IMR-90 (cell line): ENCODE results near the gene NUP210. TPM values are rescaled to one million over a fixed set of nuclear protein-coding genes. Genes with fewer than 3 reads are reported as not detected.

Experiments
- ATAC-seq: fragments of 200-7000 bp; cut with Tn5 transposase; 2 replicates; pipeline ENCODE4 v1.9.1; 2020; ENCODE audit warnings: low read depth, mild to moderate bottlenecking, moderate library complexity
- BruUV-seq: library from RNA; stranded (reverse); fragments of 400-500 nt; replicated peaks from 2 replicates; lab custom pipeline; 2021; lab: Mats Ljungman, UMichigan
- CTCF ChIA-PET: fragments of 300-600 bp; formaldehyde crosslinking; extraction: SDS; loops from one replicate; lab custom pipeline; 2021; ENCODE audit warnings: antibody characterized with exemption; lab: Yijun Ruan, JAX
- POLR2A ChIA-PET: fragments of 300-600 bp; sonication (Branson Sonifier 250); formaldehyde crosslinking; loops from one replicate; lab custom pipeline; 2022; ENCODE audit warnings: antibody characterized with exemption; ENCODE audit not compliant: unreplicated experiment; lab: Charles Lee
- DNase-seq: peaks from one replicate; pipeline ENCODE4 v3.0.0; 2013
- H2AFZ ChIP-seq: replicated peaks from 2 replicates; pipeline ENCODE3; 2013; ENCODE audit warnings: low read length, mild to moderate bottlenecking; ENCODE audit not compliant: poor library complexity
- H2AK5ac ChIP-seq: 2 replicates; pipeline ENCODE4 v1.6.1; 2013; ENCODE audit warnings: low read depth, low read length, inconsistent platforms
- H2AK9ac ChIP-seq: replicated peaks from 2 replicates; pipeline ENCODE3; 2013; ENCODE audit warnings: mild to moderate bottlenecking, low read depth, low read length, moderate library complexity; ENCODE audit not compliant: poor library complexity
- H2BK120ac ChIP-seq: 2 replicates; pipeline ENCODE4 v1.6.1; 2013; ENCODE audit warnings: low read depth, low read length, inconsistent platforms
- H2BK15ac ChIP-seq: 3 replicates; pipeline ENCODE4 v1.6.1; 2013; ENCODE audit warnings: low read depth, low read length, inconsistent platforms
- H2BK20ac ChIP-seq: 2 replicates; pipeline ENCODE4 v1.6.1; 2013; ENCODE audit warnings: low read depth, mild to moderate bottlenecking, inconsistent platforms, low read length, moderate library complexity
- H2BK5ac ChIP-seq: 2 replicates; pipeline ENCODE4 v1.6.1; 2013; ENCODE audit warnings: mild to moderate bottlenecking, low read depth, low read length, inconsistent platforms; ENCODE audit not compliant: poor library complexity, severe bottlenecking
- H3K14ac ChIP-seq: replicated peaks from 2 replicates; pipeline ENCODE4 v1.6.1; 2013; ENCODE audit warnings: low read depth, low read length, inconsistent platforms
- H3K18ac ChIP-seq: 2 replicates; pipeline ENCODE4 v1.6.1; 2013; ENCODE audit warnings: low read depth, low read length, control low read depth
- H3K23ac ChIP-seq: 2 replicates; pipeline ENCODE4 v1.6.1; 2013; ENCODE audit warnings: low read depth, low read length, inconsistent platforms
- H3K27ac ChIP-seq: 2 replicates; pipeline ENCODE4 v1.5.1; 2013; ENCODE audit warnings: mild to moderate bottlenecking, control low read depth, low read length; ENCODE audit not compliant: insufficient read depth
- H3K27me3 ChIP-seq: 2 replicates; pipeline ENCODE4 v1.6.1; 2013; ENCODE audit warnings: low read length; ENCODE audit not compliant: control insufficient read depth, insufficient read depth
- H3K36me3 ChIP-seq: 2 replicates; pipeline ENCODE4 v1.6.1; 2013; ENCODE audit warnings: low read length, mixed read lengths; ENCODE audit not compliant: control insufficient read depth, insufficient read depth
- H3K4ac ChIP-seq: 2 replicates; pipeline ENCODE4 v1.6.1; 2013; ENCODE audit warnings: low read depth, low read length, inconsistent platforms
- H3K4me1 ChIP-seq: 2 replicates; pipeline ENCODE4 v1.6.1; 2013; ENCODE audit warnings: low read length, mixed read lengths; ENCODE audit not compliant: control insufficient read depth, insufficient read depth
- H3K4me2 ChIP-seq: 2 replicates; pipeline ENCODE4 v1.6.1; 2013; ENCODE audit warnings: low read depth, mild to moderate bottlenecking, control low read depth, low read length, moderate library complexity
- H3K4me3 ChIP-seq: 2 replicates; pipeline ENCODE4 v1.5.1; 2013; ENCODE audit warnings: low read depth, mild to moderate bottlenecking, control low read depth, low read length, moderate library complexity; ENCODE audit not compliant: insufficient read depth
- H3K56ac ChIP-seq: 2 replicates; pipeline ENCODE4 v1.6.1; 2013; ENCODE audit warnings: low read length, inconsistent platforms; ENCODE audit not compliant: insufficient read depth; ENCODE audit errors: extremely low read depth
- H3K79me1 ChIP-seq, 2 experiments: 2 replicates each; pipeline ENCODE4 v1.6.1; 2013; ENCODE audit warnings: low read length in 2 of 2, inconsistent platforms in 1 of 2, low read depth in 1 of 2
- H3K9ac ChIP-seq: 2 replicates; pipeline ENCODE4 v1.6.1; 2013; ENCODE audit warnings: low read depth, low read length, control low read depth
- H3K9me1 ChIP-seq: 2 replicates; pipeline ENCODE4 v1.6.1; 2013; ENCODE audit warnings: low read length, inconsistent platforms; ENCODE audit not compliant: insufficient read depth
- H3K9me3 ChIP-seq: 2 replicates; pipeline ENCODE4 v1.6.1; 2013; ENCODE audit warnings: low read length; ENCODE audit not compliant: control insufficient read depth, insufficient read depth
- H4K20me1 ChIP-seq: 2 replicates; pipeline ENCODE4 v1.6.1; 2013; ENCODE audit warnings: low read length, inconsistent platforms; ENCODE audit not compliant: insufficient read depth
- H4K5ac ChIP-seq: 2 replicates; pipeline ENCODE4 v1.6.1; 2013; ENCODE audit warnings: mild to moderate bottlenecking, low read depth, low read length, control low read depth
- H4K8ac ChIP-seq, 2 experiments: 2 replicates each; pipeline ENCODE4 v1.6.1; 2013; ENCODE audit warnings: low read depth in 2 of 2, low read length in 2 of 2, control low read depth in 1 of 2, inconsistent platforms in 1 of 2
- H4K91ac ChIP-seq: 2 replicates; pipeline ENCODE4 v1.6.1; 2013; ENCODE audit warnings: low read depth, low read length, inconsistent platforms; ENCODE audit not compliant: insufficient read depth
- CEBPB ChIP-seq: IDR thresholded peaks from 2 replicates; pipeline ENCODE4 v1.6.1; 2012; ENCODE audit warnings: low read depth, low read length, improper control_type of control experiment
- CHD1 ChIP-seq: IDR thresholded peaks from 2 replicates; pipeline ENCODE4 v1.6.1; 2012; ENCODE audit warnings: low read depth, low read length, improper control_type of control experiment
- CTCF ChIP-seq: conservative IDR thresholded peaks from 2 replicates; pipeline ENCODE4 v1.5.1; 2012; ENCODE audit warnings: mild to moderate bottlenecking, low read depth, low read length, improper control_type of control experiment
- ELK1 ChIP-seq: fragments of 150-350 bp; IDR thresholded peaks from 2 replicates; pipeline ENCODE4 v1.6.1; 2016; ENCODE audit warnings: low read depth, mild to moderate bottlenecking, low read length, moderate library complexity, borderline replicate concordance
- POLR2A ChIP-seq: IDR thresholded peaks from 2 replicates; pipeline ENCODE4 v1.6.1; 2012; ENCODE audit warnings: mild to moderate bottlenecking, low read depth, low read length
- USF2 ChIP-seq: fragments of 150-350 bp; IDR thresholded peaks from 2 replicates; pipeline ENCODE4 v1.6.1; 2017; ENCODE audit warnings: mild to moderate bottlenecking, antibody characterized with exemption, low read length, low read depth
- WGBS, 2 experiments: methylation state at CpG; one replicate each; pipeline versions ENCODE4 v1.1.5 to v1.1.7; 2013; ENCODE audit warnings: missing lambda C conversion rate in 2 of 2; ENCODE audit not compliant: insufficient read length in 1 of 2; ENCODE audit errors: extremely low coverage in 2 of 2; 5-methylcytosine and 5-hydroxymethylcytosine counted together
- dilution Hi-C: fragments of 300-500 bp; cut with HindIII; formaldehyde crosslinking; loops from one replicate; pipeline ENCODE4 v1.14.3; 2018; ENCODE audit warnings: low sequenced_read_pairs; ENCODE audit not compliant: unreplicated experiment
- in situ Hi-C: fragments of 300-500 bp; cut with MboI; formaldehyde crosslinking; loops from 3 replicates; pipeline ENCODE4 v1.14.3; 2019; ENCODE audit warnings: low sequenced_read_pairs, inconsistent platforms, mixed read lengths
- intact Hi-C: fragments of 100-400 bp; cut with micrococcal nuclease; formaldehyde crosslinking; loops from 2 replicates; pipeline ENCODE4 v1.10.0; 2022
- polyA plus RNA-seq, 3 experiments: library from polyadenylated mRNA; depleted of rRNA; stranded (reverse); fragments of >200 nt; gene quantifications; 2 replicates each; pipeline ENCODE4 v1.2.3, GENCODE V29; 2012; ENCODE audit warnings: low replicate concordance in 1 of 3
- total RNA-seq: library from RNA; depleted of rRNA; stranded (reverse); fragments of >200 nt; gene quantifications from 2 replicates; pipeline ENCODE4 v1.2.3, GENCODE V29; 2012

Gene NUP210
- total and polyA plus RNA-seq, 2 of the 4 experiments (the other 2 are of a cell fraction) = under 0.01 to 0.03 TPM

GRCh38 chr3:13358051-13358450, 62.1 kb downstream of the NUP210 start:
- Histone ChIP-seq H2AK5ac (no peak overlapping the region), H2BK120ac (no peak overlapping the region), H3K23ac (no peak overlapping the region), H3K4me1 (no peaks in the 10 kb centered on the region; the same call in 1 of the 2 replicates), H3K4me2 (no peak overlapping the region), H3K14ac (no peak overlapping the region), H3K27ac (no peak overlapping the region), H3K56ac (no peak overlapping the region), H4K91ac (no peak overlapping the region), H3K79me1 (no peaks in the 10 kb centered on the region), H3K9me3 (no peaks in the 10 kb centered on the region), H3K18ac (no peak overlapping the region), H3K36me3 (no peaks in the 10 kb centered on the region), H4K8ac (no peak overlapping the region), H3K4ac (no peak overlapping the region), H3K9ac (no peak overlapping the region), H2AFZ (no peak overlapping the region), H2BK20ac (no peak overlapping the region), H4K5ac (no peak overlapping the region), H2BK15ac (no peak overlapping the region), H3K4me3 (no peak overlapping the region), H3K9me1 (no peaks in the 10 kb centered on the region), H3K27me3 (peaks cover 21% of the 10 kb centered on the region; the same call in 1 of the 2 replicates), H4K20me1 (no peaks in the 10 kb centered on the region), H2BK5ac (no peak overlapping the region), H2AK9ac (no peak overlapping the region)
- no TSS peak for BruUV-seq
- dilution Hi-C loops (no loop called here), intact Hi-C loops (no loop called here), in situ Hi-C loops (no loop called here)
- 91% methylated on average over 6 of the region's 18 CpGs; no CpG with 5 or more reads in 1 of the 2 experiments for WGBS, 2 experiments
- no peak for ATAC-seq
- no peak for DNase-seq
- TF ChIP-seq CTCF (no peak), CEBPB (no peak), POLR2A (no peak), CHD1 (no peak), ELK1 (no peak), USF2 (no peak)
- POLR2A ChIA-PET = no interaction called here
- CTCF ChIA-PET = no interaction called here
